ENCODE data around the gene PPM1M.
A peak's percentile ranks its signal among the peaks of the same experiment; 100 is the strongest.

- TF ChIP-seq CTCF (IDR thresholded peaks at IDR 0.05; ENCODE audit: low read length) (peak; percentile 19; the same call in 1 of the 2 replicates), EZH2 (IDR thresholded peaks at IDR 0.05; ENCODE audit: borderline replicate concordance, low read length) (no peak)
These were observed 33.0 kb downstream of the PPM1M start, which contains the start of gene WDR82 for GRCh38 chr3:52278510-52279069.

Data from OCI-LY1 (cell line).